Tibial nerve (tissue), 4 donors: ENCODE measurements around the gene GPR180.

Source experiments
- CTCF ChIP-seq, 5 experiments: fragments of 200-600 bp in 3 of 5; fragments of 450-650 bp in 2 of 5; sonication (generic) in 3 of 5; IDR thresholded peaks; one replicate each; pipeline ENCODE4 v1.5.1; 2016 to 2019; ENCODE audit warnings: antibody characterized with exemption in 5 of 5, mild to moderate bottlenecking in 3 of 5, moderate library complexity in 2 of 5
- EP300 ChIP-seq, 2 donors: sonication (generic); formaldehyde crosslinking; IDR thresholded peaks; one replicate each; pipeline ENCODE4 v1.6.1; 2017; ENCODE audit warnings: antibody characterized with exemption in 2 of 2, mild to moderate bottlenecking in 1 of 2
- POLR2A ChIP-seq, 2 donors: fragments of 450-650 bp; IDR thresholded peaks; one replicate each; pipeline ENCODE4 v1.6.1; 2017; ENCODE audit warnings: antibody characterized with exemption in 2 of 2, mild to moderate bottlenecking in 2 of 2, moderate library complexity in 2 of 2

- TF ChIP-seq CTCF (IDR thresholded peaks at IDR 0.05), result no peak
- no peak for TF ChIP-seq POLR2A (IDR thresholded peaks at IDR 0.05)
- no peak for TF ChIP-seq EP300 (IDR thresholded peaks at IDR 0.05)
Observed at GRCh38 chr13:94596575-94596971, 5.1 kb upstream of the GPR180 start.
